DMS153 treated with DMSO at 0.1 percent for 48 hours (cell line): ENCODE data around the gene ATP2A2.

Experiments used
- DNase-seq: peaks from one replicate; lab custom pipeline; 2025; ENCODE audit not compliant: unreplicated experiment; lab: John Stamatoyannopoulos, UW

Gene ATP2A2

GRCh38 chr12:110289044-110289710 lies 8.1 kb downstream of the ATP2A2 start:
- DNase-seq: no peak

- no peak for DNase-seq
These were observed 8.6 kb downstream of the ATP2A2 start for GRCh38 chr12:110289711-110290078.

- DNase-seq: no peak
These were observed 20.2 kb downstream of the ATP2A2 start for GRCh38 chr12:110301065-110301806.

DNA sequence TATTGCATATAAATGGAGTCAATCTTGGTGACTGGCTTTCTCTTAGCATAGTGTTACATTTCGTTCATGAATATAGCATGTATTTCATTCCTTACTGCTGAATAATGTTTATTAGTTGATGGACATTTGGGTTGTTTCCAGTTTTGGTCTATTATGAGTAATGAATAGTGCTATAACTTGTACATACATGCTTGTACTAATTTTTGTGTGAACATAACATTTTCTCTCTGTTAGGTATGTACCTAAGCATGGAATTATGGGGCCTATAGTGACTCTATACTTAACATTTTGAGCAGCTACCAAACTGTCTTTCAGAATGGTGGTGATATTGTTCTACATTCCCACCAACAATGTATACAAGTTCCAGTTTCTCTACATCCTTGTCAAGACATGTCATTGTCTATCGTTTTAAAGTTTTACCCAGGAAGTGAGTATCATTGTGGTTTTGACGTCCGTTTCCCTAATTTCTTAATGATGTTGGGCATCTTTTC lies 23.1 kb downstream of the ATP2A2 start:
- no peak for DNase-seq

GRCh38 chr12:110307372-110307771 lies 26.3 kb downstream of the ATP2A2 start:
- no peak for DNase-seq

DNA sequence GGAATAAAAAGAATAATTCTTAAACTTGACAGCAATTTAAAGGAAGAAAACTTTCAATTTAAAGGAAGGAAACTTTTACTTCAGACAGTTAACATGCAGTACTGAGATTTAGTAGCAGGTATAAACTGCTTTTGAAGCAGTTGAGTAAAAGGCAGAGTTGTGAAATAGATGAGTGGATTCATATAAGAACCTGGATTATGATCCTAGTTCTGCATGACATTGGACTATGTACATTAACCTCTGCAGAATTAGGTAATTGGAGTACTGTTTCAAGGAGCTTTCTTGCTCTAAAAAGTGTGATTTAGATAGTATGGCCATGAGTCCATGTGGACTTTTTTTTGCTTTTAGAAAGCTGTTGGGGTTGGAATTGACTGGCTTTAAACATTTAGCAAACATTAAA lies 29.7 kb downstream of the ATP2A2 start:
- DNase-seq: no peak

- DNase-seq: no peak
These were observed 30.9 kb downstream of the ATP2A2 start for GRCh38 chr12:110311903-110312302.

- no peak for DNase-seq
These were observed 31.7 kb downstream of the ATP2A2 start for GRCh38 chr12:110312581-110313360.

DNA sequence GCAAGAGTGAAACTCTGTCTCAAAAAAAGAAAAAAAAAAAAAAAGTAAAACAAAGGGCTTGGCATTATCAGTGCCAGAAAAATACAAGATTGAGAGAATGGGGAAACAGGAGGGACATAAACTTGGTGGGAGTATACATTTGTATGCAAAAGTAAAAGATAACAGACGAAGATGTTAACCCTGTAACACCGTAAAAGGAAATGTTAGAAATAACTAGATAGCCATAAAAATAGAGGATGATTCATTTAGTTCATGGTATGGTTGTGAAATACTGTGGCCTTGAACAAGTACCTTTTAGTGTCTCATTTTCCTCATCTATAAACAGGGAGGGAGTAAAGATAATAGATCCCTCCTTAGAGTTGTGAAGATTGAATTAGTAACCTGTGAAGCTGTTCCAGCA lies 33.3 kb downstream of the ATP2A2 start:
- no peak for DNase-seq

DNA sequence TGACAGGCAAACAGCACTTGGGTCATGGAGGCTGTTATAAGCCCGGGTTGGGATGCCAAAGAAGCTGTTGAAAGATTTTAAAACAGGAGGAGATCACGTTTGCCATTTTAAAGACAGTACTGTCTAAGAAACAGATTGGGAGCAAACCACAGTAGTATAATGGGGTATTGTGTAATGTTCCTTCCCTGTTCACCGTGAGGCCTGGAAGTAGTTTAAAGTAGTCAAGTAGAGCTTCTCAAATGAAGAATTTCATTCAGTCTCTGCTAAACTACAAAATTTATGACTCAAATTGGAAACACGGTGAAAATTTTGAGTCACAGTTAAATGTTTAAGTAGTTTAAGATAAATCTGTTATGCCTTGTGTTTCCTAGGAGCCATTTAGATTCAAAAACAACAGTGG lies 35.8 kb downstream of the ATP2A2 start:
- no peak for DNase-seq

GRCh38 chr12:110317911-110318310 lies 36.9 kb downstream of the ATP2A2 start:
- no peak for DNase-seq

GRCh38 chr12:110320550-110320949 lies 39.5 kb downstream of the ATP2A2 start:
- DNase-seq: no peak

DNA sequence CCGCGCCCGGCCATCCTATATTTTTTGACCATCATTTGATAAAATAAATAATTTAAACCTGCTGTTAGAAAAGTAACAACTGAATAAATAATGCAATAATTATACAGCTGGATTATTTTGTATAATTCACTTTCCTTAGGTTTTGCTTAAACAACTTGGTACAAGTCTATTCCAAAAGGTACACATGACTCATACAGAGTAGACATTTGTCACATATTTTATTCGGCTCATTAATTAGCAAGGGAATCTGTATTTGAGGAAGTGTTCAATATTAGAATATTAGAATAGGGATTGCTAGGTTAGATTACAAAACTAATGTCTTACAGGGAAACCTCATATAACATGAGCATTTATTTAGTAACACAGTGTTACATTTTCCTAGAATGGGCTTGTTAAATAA lies 48.7 kb downstream of the ATP2A2 start:
- no peak for DNase-seq

GRCh38 chr12:110330124-110330523 lies 49.1 kb downstream of the ATP2A2 start:
- DNase-seq: no peak

- no peak for DNase-seq
These were observed 49.5 kb downstream of the ATP2A2 start for GRCh38 chr12:110330544-110330943.

- no peak for DNase-seq
These were observed 52.2 kb downstream of the ATP2A2 start for GRCh38 chr12:110333201-110333600.

- no peak for DNase-seq
These were observed 54.5 kb downstream of the ATP2A2 start for GRCh38 chr12:110335481-110336045.

- no peak for DNase-seq
These were observed 57.1 kb downstream of the ATP2A2 start for GRCh38 chr12:110337912-110338710.

DNA sequence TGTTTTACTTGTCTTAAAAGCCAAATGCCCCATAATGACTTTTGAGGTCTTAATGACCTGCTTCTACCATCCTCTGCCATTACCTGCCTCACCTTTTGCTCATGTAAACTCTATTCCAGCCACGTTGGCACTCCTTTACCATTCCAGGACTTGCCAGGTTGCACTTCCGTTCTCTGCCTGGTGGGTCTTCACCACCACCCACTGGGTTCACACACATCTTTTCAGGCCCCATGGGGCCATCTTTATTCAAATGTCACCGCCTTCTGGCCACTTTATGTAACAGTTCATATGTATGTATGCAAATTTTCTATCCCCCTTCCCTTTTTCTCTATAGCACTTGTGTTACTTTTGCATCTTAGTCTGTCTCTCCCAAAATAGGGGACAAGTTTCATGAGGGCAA lies 57.7 kb downstream of the ATP2A2 start:
- DNase-seq: no peak

- no peak for DNase-seq
These were observed 58.3 kb downstream of the ATP2A2 start for GRCh38 chr12:110339184-110339952.
